ENCODE measurements around the gene FRAT1.

Gene FRAT1

GRCh38 chr10:97321804-97322190, 2.7 kb downstream of the FRAT1 start:
- DNase-seq (ENCODE audit: extremely low read depth, low read depth), result no peak
- TF ChIP-seq CTCF (IDR thresholded peaks at IDR 0.05; ENCODE audit: low read depth, low read length), result no peak

DNA sequence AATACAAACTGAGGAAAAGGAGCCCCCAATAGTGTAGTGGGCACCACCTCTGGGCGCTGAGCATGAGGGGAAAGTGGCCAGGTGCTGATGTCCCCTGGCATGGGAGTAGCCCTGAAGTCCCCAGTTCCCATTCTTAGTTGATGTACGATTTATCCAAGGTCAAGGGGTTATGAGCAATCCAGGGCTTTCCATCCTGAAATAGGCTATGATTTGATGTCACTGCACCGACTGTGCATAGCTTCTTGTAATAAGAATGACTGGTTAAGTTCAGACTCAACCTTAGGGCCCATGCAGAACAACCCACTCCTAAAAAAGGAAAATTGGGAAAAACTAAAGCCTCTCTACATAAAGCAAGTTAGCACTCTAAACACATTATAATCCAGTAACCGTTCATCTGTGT, 4.4 kb downstream of the FRAT1 start:
- no peak for DNase-seq (ENCODE audit: extremely low read depth, low read depth)
- no peak for TF ChIP-seq CTCF (IDR thresholded peaks at IDR 0.05; ENCODE audit: low read depth, low read length)

DNA sequence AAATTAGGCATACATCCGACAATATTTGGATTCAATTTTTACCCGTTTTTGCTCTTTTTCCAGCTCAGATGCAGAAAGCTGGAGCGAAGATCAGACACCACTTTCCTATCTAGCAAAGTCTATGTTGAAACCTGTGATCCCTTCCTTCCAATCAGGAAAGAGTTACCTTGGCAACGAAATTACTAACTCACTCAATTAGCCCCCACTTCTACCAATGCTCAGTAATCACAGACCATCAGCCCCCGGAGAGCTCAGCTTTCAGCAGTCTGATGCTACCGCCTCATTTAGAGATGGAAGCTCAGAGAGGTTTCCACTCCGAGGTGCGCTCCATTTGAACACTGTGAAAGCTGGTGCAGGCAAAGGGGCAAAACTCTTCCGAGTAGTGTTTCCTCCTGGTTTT, 6.7 kb downstream of the FRAT1 start:
- TF ChIP-seq CTCF (IDR thresholded peaks at IDR 0.05; ENCODE audit: low read depth, low read length), result no peak
- DNase-seq (ENCODE audit: extremely low read depth, low read depth), result no peak

GRCh38 chr10:97327348-97328294, 8.6 kb downstream of the FRAT1 start:
- DNase-seq (ENCODE audit: extremely low read depth, low read depth), result no peak

DNA sequence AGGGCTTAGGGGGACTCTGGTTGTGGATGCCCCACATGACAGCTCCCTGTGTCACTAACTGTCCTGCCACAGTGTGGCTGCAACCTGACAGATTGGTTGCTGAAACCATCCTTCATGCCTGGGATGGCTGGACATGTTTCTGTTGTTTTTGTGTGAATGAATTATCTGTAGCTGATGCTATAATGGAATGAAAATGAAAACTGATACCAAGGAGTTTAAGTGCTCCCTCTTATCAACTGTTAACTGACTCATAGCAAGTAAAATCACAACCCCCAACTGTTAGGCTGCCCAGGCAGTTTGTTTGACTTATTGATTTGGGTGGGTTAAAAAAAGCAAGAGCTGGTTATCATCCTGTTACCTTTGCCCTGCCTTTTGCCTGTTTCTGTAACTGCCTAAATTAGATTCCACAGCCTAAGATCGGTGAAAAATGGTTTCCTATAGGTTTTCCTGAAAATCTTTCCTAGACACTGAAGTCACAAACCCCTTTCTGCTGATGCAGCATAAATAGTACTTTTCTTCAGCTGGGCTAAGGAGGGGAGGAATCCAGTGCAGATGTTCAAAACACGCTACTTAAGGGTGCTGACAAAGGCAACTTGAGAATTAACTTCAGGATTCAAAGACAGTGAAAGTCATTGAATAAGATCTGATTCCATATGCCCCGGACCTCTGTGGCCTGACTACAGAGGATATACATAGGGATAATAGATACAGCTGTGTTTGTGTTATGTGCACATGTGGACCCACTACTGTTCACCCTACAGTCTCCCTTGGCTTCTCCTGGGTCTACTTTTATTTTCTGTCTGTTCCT, 9.8 kb downstream of the FRAT1 start:
- no peak for DNase-seq (ENCODE audit: extremely low read depth, low read depth)
- no peak for TF ChIP-seq CTCF (IDR thresholded peaks at IDR 0.05; ENCODE audit: low read depth, low read length)

More at GRCh38 chr10:97327348-97328294, 8.6 kb downstream of the FRAT1 start:
- no peak for TF ChIP-seq CTCF (IDR thresholded peaks at IDR 0.05; ENCODE audit: low read depth, low read length)

GRCh38 chr10:97329766-97330165, 10.7 kb downstream of the FRAT1 start:
- no peak for TF ChIP-seq CTCF (IDR thresholded peaks at IDR 0.05; ENCODE audit: low read depth, low read length)
- DNase-seq (ENCODE audit: extremely low read depth, low read depth), result no peak
